GM23338 (cell line): ENCODE results near the gene ZNF516. TPM values are rescaled to one million over a fixed set of nuclear protein-coding genes. Genes with fewer than 3 reads are reported as not detected.
A peak's percentile ranks its signal among the peaks of the same experiment; 100 is the strongest.

Experiments
- ATAC-seq: fragments of 200-7000 bp; cut with Tn5 transposase; 3 replicates; pipeline ENCODE4 v1.9.1; 2020
- DNase-seq: peaks from one replicate; pipeline ENCODE4 v3.0.0-alpha.2; 2015; ENCODE audit warnings: low spot score
- H2AFZ ChIP-seq: fragments of 200-600 bp; sonication (generic); 2 replicates; pipeline ENCODE4 v1.8.0; 2016; ENCODE audit warnings: antibody characterized with exemption, mild to moderate bottlenecking, moderate library complexity
- H3F3A ChIP-seq: fragments of 200-600 bp; sonication (generic); replicated peaks from 2 replicates; pipeline ENCODE4 v1.8.0; 2017; ENCODE audit warnings: antibody characterized with exemption, mixed run types, low read depth
- H3K27ac ChIP-seq: fragments of 200-600 bp; sonication (generic); 2 replicates; pipeline ENCODE4 v1.6.1; 2016; ENCODE audit warnings: low read depth
- H3K27me3 ChIP-seq: fragments of 200-600 bp; sonication (generic); 2 replicates; pipeline ENCODE4 v1.8.0; 2016; ENCODE audit warnings: mild to moderate bottlenecking, mixed run types, moderate library complexity; ENCODE audit not compliant: insufficient read depth
- H3K36me3 ChIP-seq: fragments of 200-600 bp; sonication (generic); 2 replicates; pipeline ENCODE4 v1.8.0; 2016; ENCODE audit warnings: mild to moderate bottlenecking; ENCODE audit not compliant: insufficient read depth
- H3K4me1 ChIP-seq: fragments of 200-600 bp; sonication (generic); 2 replicates; pipeline ENCODE4 v1.8.0; 2016; ENCODE audit warnings: mild to moderate bottlenecking, moderate library complexity; ENCODE audit not compliant: insufficient read depth
- H3K4me2 ChIP-seq: fragments of 200-600 bp; sonication (generic); 2 replicates; pipeline ENCODE4 v1.7.1; 2017; ENCODE audit warnings: mixed run types
- H3K4me3 ChIP-seq: fragments of 200-600 bp; sonication (generic); 2 replicates; pipeline ENCODE4 v1.6.1; 2016; ENCODE audit warnings: mixed run types
- H3K79me2 ChIP-seq: fragments of 200-600 bp; sonication (generic); replicated peaks from 2 replicates; pipeline ENCODE4 v1.8.0; 2017; ENCODE audit warnings: mild to moderate bottlenecking; ENCODE audit not compliant: insufficient read depth
- H3K9me2 ChIP-seq: fragments of 200-600 bp; sonication (generic); 2 replicates; pipeline ENCODE4 v1.8.0; 2017; ENCODE audit not compliant: insufficient read depth
- H4K20me1 ChIP-seq: fragments of 200-600 bp; sonication (generic); replicated peaks from 2 replicates; pipeline ENCODE4 v1.8.0; 2017; ENCODE audit warnings: mild to moderate bottlenecking; ENCODE audit not compliant: insufficient read depth
- H3K27ac Mint-ChIP-seq: 2 replicates; pipeline ENCODE4 v1.8.0; 2020; ENCODE audit warnings: inconsistent platforms, mild to moderate bottlenecking, moderate library complexity, mixed read lengths
- H3K27me3 Mint-ChIP-seq: 3 replicates; pipeline ENCODE4 v1.8.0; 2022; ENCODE audit warnings: low read depth, mild to moderate bottlenecking, moderate library complexity, mixed read lengths, inconsistent platforms; ENCODE audit not compliant: insufficient read depth, poor library complexity
- H3K36me3 Mint-ChIP-seq: 3 replicates; pipeline ENCODE4 v1.8.0; 2021; ENCODE audit warnings: low read depth, mild to moderate bottlenecking, inconsistent platforms, moderate library complexity, mixed read lengths
- H3K4me1 Mint-ChIP-seq: 3 replicates; pipeline ENCODE4 v1.8.0; 2020; ENCODE audit warnings: mild to moderate bottlenecking, inconsistent platforms, mixed read lengths
- H3K4me3 Mint-ChIP-seq: 3 replicates; pipeline ENCODE4 v1.8.0; 2021; ENCODE audit warnings: moderate library complexity, mild to moderate bottlenecking, inconsistent platforms, mixed read lengths
- H3K9me3 Mint-ChIP-seq: 3 replicates; pipeline ENCODE4 v1.8.0; 2020; ENCODE audit warnings: moderate library complexity, mild to moderate bottlenecking, inconsistent platforms, mixed read lengths
- CREB1 ChIP-seq: fragments of 250-450 bp; sonication (Bioruptor Pico); IDR thresholded peaks from 2 replicates; pipeline ENCODE4 v1.5.0; 2020; ENCODE audit warnings: low read depth, mild to moderate bottlenecking, moderate library complexity
- CTCF ChIP-seq, 2 experiments: fragments of 200-600 bp in 1 of 2; sonication (generic) in 1 of 2; conservative IDR thresholded peaks; 2 replicates each; pipeline versions ENCODE4 v1.5.1 to v1.6.1; 2016 to 2017; ENCODE audit warnings: antibody characterized with exemption in 2 of 2, low read depth in 2 of 2, mild to moderate bottlenecking in 2 of 2, moderate library complexity in 1 of 2
- ETS1 ChIP-seq: IDR thresholded peaks from 2 replicates; pipeline ENCODE4 v1.6.1; 2016; ENCODE audit warnings: antibody characterized with exemption
- EZH2 ChIP-seq: fragments of 200-600 bp; sonication (generic); IDR thresholded peaks from one replicate; pipeline ENCODE4 v1.8.0; 2017; ENCODE audit warnings: antibody characterized with exemption, mild to moderate bottlenecking, low read depth; ENCODE audit not compliant: unreplicated experiment
- NANOG ChIP-seq: IDR thresholded peaks from 2 replicates; pipeline ENCODE4 v1.6.1; 2016; ENCODE audit warnings: antibody characterized with exemption, borderline replicate concordance
- POLR2AphosphoS5 ChIP-seq: IDR thresholded peaks from 2 replicates; pipeline ENCODE4 v1.6.1; 2016; ENCODE audit warnings: antibody characterized with exemption, low read depth
- STAT1 ChIP-seq: IDR thresholded peaks from one replicate; pipeline ENCODE4 v1.6.1; 2016; ENCODE audit warnings: antibody characterized with exemption; ENCODE audit not compliant: unreplicated experiment
- ZNF462 ChIP-seq: fragments of 250-450 bp; sonication (Bioruptor Pico); IDR thresholded peaks from 2 replicates; pipeline ENCODE4 v1.5.0; 2020; ENCODE audit warnings: mild to moderate bottlenecking, moderate library complexity
- polyA plus RNA-seq: library from polyadenylated mRNA; unstranded; fragments of >200 nt; fragmentation: Nextera tagmentation; extraction: Ambion mirVana; gene quantifications from 2 replicates; pipeline ENCODE4 v1.2.1, GENCODE V29; 2016
- total RNA-seq: library from RNA; depleted of rRNA; stranded (reverse); fragments of >200 nt; shearing (Covaris generic); gene quantifications from 2 replicates; pipeline ENCODE4 v1.2.3, GENCODE V29; 2014

Gene ZNF516
- total and polyA plus RNA-seq, 2 experiments from 2014 or later = 11.9 to 24.2 TPM

GRCh38 chr18:76412010-76412817, 82.8 kb downstream of the ZNF516 start:
- H3K9me3 Mint-ChIP-seq = 0 out of 3 replicates have a peak, but pooled peaks cover 3% of the 10 kb centered on the region
- Histone ChIP-seq H3K9me2 (no peaks in the 10 kb centered on the region), H3K36me3 (no peaks in the 10 kb centered on the region), H3K27me3 (no peaks in the 10 kb centered on the region), H3F3A (no peaks in the 10 kb centered on the region), H3K4me1 (0 out of 2 replicates have a peak, but pooled peaks cover 3% of the 10 kb centered on the region), H4K20me1 (0 out of 2 replicates have a peak, but pooled peaks cover 7% of the 10 kb centered on the region), H3K4me2 (no peak overlapping the region), H2AFZ (no peak overlapping the region), H3K79me2 (no peaks in the 10 kb centered on the region), H3K4me3 (no peak overlapping the region), H3K27ac (no peak overlapping the region)
- peaks cover 14% of the 10 kb centered on the region for H3K4me1 Mint-ChIP-seq
- peak; percentile 40; the same call in 2 of the 3 replicates for ATAC-seq
- TF ChIP-seq CTCF (conservative IDR thresholded peaks at IDR 0.05; ENCODE audit: low read depth in 2 of 2) (no peak), POLR2AphosphoS5 (no peak), CREB1 (no peak)
- H3K27me3 Mint-ChIP-seq = peaks cover 2% of the 10 kb centered on the region
- no peak overlapping the region for H3K4me3 Mint-ChIP-seq
- H3K27ac Mint-ChIP-seq = no peak overlapping the region; the same call in 1 of the 2 replicates
- peaks cover 9% of the 10 kb centered on the region; the same call in 2 of the 3 replicates for H3K36me3 Mint-ChIP-seq
- no peak for DNase-seq

GRCh38 chr18:76410660-76411417, 84.2 kb downstream of the ZNF516 start:
- Histone ChIP-seq H3K4me3 (no peak overlapping the region), H3K79me2 (no peaks in the 10 kb centered on the region), H3K4me2 (no peak overlapping the region), H3K9me2 (no peaks in the 10 kb centered on the region), H4K20me1 (peaks cover 7% of the 10 kb centered on the region; the same call in 1 of the 2 replicates), H3K36me3 (no peaks in the 10 kb centered on the region), H2AFZ (no peak overlapping the region), H3K27ac (no peak overlapping the region), H3K27me3 (no peaks in the 10 kb centered on the region), H3K4me1 (0 out of 2 replicates have a peak, but pooled peaks cover 3% of the 10 kb centered on the region), H3F3A (no peaks in the 10 kb centered on the region)
- H3K4me3 Mint-ChIP-seq = no peak overlapping the region
- H3K27ac Mint-ChIP-seq = no peak overlapping the region
- no peaks in the 10 kb centered on the region for H3K27me3 Mint-ChIP-seq
- H3K4me1 Mint-ChIP-seq = peaks cover 10% of the 10 kb centered on the region
- ATAC-seq (no peak), DNase-seq (no peak)
- 0 out of 3 replicates have a peak, but pooled peaks cover 3% of the 10 kb centered on the region for H3K9me3 Mint-ChIP-seq
- H3K36me3 Mint-ChIP-seq = peaks cover 9% of the 10 kb centered on the region; the same call in 2 of the 3 replicates
- no peak for TF ChIP-seq STAT1
- no peak for TF ChIP-seq ZNF462 (CRISPR knock-in tag)
- TF ChIP-seq EZH2 = no peak
- TF ChIP-seq ETS1 = no peak
- no peak for TF ChIP-seq NANOG
- no peak for TF ChIP-seq CREB1
- TF ChIP-seq POLR2AphosphoS5 = no peak
